ENCODE measurements around the gene LRRC1.

LRRC1 gene

DNA sequence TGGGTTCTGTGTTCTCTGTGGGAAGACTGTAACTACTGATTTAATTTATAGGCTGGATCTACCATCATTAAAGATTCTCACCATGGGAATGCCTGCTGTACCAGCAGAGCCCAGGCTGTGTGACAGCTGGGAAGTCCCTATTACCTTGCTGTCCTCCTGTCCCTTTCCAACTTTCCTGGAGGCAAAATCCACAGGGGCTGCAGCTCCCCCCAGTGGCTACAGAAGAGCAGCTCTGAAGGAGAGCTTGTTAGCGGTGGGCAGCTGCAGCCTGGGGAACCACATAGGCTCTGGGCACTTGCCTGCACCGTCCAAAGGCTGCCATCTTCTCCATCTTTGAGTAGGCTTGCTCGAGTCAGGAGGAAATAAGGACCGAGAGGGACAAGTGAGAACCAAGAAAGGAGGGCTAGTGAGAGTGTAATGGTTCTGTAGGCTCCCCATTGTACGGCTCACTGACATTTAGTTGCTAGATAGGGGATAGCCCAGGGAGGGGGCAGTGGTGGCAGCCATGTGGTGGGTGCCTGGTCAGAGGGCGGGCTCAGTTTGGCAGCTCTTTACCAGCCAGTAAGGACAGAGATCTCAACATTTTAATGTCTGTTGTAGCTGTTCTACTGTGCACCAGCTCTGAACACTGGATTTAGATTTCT, 161.4 kb downstream of the LRRC1 start (continued):
- TF ChIP-seq, protein P1, sequence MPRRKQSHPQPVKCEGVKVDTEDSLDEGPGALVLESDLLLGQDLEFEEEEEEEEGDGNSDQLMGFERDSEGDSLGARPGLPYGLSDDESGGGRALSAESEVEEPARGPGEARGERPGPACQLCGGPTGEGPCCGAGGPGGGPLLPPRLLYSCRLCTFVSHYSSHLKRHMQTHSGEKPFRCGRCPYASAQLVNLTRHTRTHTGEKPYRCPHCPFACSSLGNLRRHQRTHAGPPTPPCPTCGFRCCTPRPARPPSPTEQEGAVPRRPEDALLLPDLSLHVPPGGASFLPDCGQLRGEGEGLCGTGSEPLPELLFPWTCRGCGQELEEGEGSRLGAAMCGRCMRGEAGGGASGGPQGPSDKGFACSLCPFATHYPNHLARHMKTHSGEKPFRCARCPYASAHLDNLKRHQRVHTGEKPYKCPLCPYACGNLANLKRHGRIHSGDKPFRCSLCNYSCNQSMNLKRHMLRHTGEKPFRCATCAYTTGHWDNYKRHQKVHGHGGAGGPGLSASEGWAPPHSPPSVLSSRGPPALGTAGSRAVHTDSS (tag by site-specific recombination; IDR thresholded peaks at IDR 0.05) = no peak
- no peak for TF ChIP-seq ZNF184 (tag by site-specific recombination; IDR thresholded peaks at IDR 0.05)
- TF ChIP-seq, protein P2, sequence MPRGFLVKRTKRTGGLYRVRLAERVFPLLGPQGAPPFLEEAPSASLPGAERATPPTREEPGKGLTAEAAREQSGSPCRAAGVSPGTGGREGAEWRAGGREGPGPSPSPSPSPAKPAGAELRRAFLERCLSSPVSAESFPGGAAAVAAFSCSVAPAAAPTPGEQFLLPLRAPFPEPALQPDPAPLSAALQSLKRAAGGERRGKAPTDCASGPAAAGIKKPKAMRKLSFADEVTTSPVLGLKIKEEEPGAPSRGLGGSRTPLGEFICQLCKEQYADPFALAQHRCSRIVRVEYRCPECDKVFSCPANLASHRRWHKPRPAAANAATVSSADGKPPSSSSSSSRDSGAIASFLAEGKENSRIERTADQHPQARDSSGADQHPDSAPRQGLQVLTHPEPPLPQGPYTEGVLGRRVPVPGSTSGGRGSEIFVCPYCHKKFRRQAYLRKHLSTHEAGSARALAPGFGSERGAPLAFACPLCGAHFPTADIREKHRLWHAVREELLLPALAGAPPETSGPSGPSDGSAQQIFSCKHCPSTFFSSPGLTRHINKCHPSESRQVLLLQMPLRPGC (tag by site-specific recombination; IDR thresholded peaks at IDR 0.05) = no peak
- no peak for TF ChIP-seq ZNF157 (tag by site-specific recombination; IDR thresholded peaks at IDR 0.05)
- no peak for TF ChIP-seq ZNF585B (tag by site-specific recombination; IDR thresholded peaks at IDR 0.05)
- TF ChIP-seq ZNF114 (tag by site-specific recombination; IDR thresholded peaks at IDR 0.05) = no peak
- 0 out of 2 replicates have a peak, but pooled peaks have one; percentile 25 for TF ChIP-seq ZNF549 (tag by site-specific recombination; IDR thresholded peaks at IDR 0.05)
- TF ChIP-seq, protein P3, sequence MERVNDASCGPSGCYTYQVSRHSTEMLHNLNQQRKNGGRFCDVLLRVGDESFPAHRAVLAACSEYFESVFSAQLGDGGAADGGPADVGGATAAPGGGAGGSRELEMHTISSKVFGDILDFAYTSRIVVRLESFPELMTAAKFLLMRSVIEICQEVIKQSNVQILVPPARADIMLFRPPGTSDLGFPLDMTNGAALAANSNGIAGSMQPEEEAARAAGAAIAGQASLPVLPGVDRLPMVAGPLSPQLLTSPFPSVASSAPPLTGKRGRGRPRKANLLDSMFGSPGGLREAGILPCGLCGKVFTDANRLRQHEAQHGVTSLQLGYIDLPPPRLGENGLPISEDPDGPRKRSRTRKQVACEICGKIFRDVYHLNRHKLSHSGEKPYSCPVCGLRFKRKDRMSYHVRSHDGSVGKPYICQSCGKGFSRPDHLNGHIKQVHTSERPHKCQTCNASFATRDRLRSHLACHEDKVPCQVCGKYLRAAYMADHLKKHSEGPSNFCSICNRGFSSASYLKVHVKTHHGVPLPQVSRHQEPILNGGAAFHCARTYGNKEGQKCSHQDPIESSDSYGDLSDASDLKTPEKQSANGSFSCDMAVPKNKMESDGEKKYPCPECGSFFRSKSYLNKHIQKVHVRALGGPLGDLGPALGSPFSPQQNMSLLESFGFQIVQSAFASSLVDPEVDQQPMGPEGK (tag by site-specific recombination; IDR thresholded peaks at IDR 0.05) = no peak
- no peak for TF ChIP-seq ZNF169 (tag by site-specific recombination; IDR thresholded peaks at IDR 0.05)
- TF ChIP-seq, protein P4, sequence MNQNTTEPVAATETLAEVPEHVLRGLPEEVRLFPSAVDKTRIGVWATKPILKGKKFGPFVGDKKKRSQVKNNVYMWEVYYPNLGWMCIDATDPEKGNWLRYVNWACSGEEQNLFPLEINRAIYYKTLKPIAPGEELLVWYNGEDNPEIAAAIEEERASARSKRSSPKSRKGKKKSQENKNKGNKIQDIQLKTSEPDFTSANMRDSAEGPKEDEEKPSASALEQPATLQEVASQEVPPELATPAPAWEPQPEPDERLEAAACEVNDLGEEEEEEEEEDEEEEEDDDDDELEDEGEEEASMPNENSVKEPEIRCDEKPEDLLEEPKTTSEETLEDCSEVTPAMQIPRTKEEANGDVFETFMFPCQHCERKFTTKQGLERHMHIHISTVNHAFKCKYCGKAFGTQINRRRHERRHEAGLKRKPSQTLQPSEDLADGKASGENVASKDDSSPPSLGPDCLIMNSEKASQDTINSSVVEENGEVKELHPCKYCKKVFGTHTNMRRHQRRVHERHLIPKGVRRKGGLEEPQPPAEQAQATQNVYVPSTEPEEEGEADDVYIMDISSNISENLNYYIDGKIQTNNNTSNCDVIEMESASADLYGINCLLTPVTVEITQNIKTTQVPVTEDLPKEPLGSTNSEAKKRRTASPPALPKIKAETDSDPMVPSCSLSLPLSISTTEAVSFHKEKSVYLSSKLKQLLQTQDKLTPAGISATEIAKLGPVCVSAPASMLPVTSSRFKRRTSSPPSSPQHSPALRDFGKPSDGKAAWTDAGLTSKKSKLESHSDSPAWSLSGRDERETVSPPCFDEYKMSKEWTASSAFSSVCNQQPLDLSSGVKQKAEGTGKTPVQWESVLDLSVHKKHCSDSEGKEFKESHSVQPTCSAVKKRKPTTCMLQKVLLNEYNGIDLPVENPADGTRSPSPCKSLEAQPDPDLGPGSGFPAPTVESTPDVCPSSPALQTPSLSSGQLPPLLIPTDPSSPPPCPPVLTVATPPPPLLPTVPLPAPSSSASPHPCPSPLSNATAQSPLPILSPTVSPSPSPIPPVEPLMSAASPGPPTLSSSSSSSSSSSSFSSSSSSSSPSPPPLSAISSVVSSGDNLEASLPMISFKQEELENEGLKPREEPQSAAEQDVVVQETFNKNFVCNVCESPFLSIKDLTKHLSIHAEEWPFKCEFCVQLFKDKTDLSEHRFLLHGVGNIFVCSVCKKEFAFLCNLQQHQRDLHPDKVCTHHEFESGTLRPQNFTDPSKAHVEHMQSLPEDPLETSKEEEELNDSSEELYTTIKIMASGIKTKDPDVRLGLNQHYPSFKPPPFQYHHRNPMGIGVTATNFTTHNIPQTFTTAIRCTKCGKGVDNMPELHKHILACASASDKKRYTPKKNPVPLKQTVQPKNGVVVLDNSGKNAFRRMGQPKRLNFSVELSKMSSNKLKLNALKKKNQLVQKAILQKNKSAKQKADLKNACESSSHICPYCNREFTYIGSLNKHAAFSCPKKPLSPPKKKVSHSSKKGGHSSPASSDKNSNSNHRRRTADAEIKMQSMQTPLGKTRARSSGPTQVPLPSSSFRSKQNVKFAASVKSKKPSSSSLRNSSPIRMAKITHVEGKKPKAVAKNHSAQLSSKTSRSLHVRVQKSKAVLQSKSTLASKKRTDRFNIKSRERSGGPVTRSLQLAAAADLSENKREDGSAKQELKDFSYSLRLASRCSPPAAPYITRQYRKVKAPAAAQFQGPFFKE (tag by site-specific recombination; IDR thresholded peaks at IDR 0.05; ENCODE audit: borderline replicate concordance) = no peak
- TF ChIP-seq, protein P5, sequence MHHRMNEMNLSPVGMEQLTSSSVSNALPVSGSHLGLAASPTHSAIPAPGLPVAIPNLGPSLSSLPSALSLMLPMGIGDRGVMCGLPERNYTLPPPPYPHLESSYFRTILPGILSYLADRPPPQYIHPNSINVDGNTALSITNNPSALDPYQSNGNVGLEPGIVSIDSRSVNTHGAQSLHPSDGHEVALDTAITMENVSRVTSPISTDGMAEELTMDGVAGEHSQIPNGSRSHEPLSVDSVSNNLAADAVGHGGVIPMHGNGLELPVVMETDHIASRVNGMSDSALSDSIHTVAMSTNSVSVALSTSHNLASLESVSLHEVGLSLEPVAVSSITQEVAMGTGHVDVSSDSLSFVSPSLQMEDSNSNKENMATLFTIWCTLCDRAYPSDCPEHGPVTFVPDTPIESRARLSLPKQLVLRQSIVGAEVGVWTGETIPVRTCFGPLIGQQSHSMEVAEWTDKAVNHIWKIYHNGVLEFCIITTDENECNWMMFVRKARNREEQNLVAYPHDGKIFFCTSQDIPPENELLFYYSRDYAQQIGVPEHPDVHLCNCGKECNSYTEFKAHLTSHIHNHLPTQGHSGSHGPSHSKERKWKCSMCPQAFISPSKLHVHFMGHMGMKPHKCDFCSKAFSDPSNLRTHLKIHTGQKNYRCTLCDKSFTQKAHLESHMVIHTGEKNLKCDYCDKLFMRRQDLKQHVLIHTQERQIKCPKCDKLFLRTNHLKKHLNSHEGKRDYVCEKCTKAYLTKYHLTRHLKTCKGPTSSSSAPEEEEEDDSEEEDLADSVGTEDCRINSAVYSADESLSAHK (tag by site-specific recombination; IDR thresholded peaks at IDR 0.05) = no peak
- TF ChIP-seq ZNF529 (tag by site-specific recombination; IDR thresholded peaks at IDR 0.05; ENCODE audit: insufficient replicate concordance) = no peak
- TF ChIP-seq ZNF2 (tag by site-specific recombination; IDR thresholded peaks at IDR 0.05) = 0 out of 2 replicates have a peak, but pooled peaks have one; percentile 25
- TF ChIP-seq, protein P6, sequence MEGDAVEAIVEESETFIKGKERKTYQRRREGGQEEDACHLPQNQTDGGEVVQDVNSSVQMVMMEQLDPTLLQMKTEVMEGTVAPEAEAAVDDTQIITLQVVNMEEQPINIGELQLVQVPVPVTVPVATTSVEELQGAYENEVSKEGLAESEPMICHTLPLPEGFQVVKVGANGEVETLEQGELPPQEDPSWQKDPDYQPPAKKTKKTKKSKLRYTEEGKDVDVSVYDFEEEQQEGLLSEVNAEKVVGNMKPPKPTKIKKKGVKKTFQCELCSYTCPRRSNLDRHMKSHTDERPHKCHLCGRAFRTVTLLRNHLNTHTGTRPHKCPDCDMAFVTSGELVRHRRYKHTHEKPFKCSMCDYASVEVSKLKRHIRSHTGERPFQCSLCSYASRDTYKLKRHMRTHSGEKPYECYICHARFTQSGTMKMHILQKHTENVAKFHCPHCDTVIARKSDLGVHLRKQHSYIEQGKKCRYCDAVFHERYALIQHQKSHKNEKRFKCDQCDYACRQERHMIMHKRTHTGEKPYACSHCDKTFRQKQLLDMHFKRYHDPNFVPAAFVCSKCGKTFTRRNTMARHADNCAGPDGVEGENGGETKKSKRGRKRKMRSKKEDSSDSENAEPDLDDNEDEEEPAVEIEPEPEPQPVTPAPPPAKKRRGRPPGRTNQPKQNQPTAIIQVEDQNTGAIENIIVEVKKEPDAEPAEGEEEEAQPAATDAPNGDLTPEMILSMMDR (tag by site-specific recombination; IDR thresholded peaks at IDR 0.05) = peak; percentile 85; the same call in 1 of the 2 replicates
- no peak for TF ChIP-seq YY2 (tag by site-specific recombination; IDR thresholded peaks at IDR 0.05)
- TF ChIP-seq, protein P7, sequence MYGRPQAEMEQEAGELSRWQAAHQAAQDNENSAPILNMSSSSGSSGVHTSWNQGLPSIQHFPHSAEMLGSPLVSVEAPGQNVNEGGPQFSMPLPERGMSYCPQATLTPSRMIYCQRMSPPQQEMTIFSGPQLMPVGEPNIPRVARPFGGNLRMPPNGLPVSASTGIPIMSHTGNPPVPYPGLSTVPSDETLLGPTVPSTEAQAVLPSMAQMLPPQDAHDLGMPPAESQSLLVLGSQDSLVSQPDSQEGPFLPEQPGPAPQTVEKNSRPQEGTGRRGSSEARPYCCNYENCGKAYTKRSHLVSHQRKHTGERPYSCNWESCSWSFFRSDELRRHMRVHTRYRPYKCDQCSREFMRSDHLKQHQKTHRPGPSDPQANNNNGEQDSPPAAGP (tag by site-specific recombination; IDR thresholded peaks at IDR 0.05) = no peak
- no peak for TF ChIP-seq ZNF335 (tag by site-specific recombination; conservative IDR thresholded peaks at IDR 0.05)
- TF ChIP-seq ZSCAN16 (tag by site-specific recombination; IDR thresholded peaks at IDR 0.05) = no peak
- no peak for TF ChIP-seq ZNF785 (tag by site-specific recombination; IDR thresholded peaks at IDR 0.05)
- peak; percentile 69 for TF ChIP-seq PRDM1 (tag by site-specific recombination; IDR thresholded peaks at IDR 0.05)
- TF ChIP-seq ZNF223 (tag by site-specific recombination; IDR thresholded peaks at IDR 0.05) = 0 out of 2 replicates have a peak, but pooled peaks have one; percentile 35

All from HEK293 (cell line).